Aorta (tissue), 5 donors: ENCODE measurements around the gene ZNF784. TPM values are rescaled to one million over a fixed set of nuclear protein-coding genes. Genes with fewer than 3 reads are reported as not detected.
A peak's percentile ranks its signal among the peaks of the same experiment; 100 is the strongest.

Experiments used
- ATAC-seq: fragments of 200-7000 bp; cut with Tn5 transposase; one replicate; pipeline ENCODE4 v1.9.1; 2022; ENCODE audit warnings: moderate library complexity; ENCODE audit not compliant: low FRiP score
- DNase-seq, 2 donors: peaks; one replicate each; pipeline ENCODE4 v3.0.0-alpha.2; 2020
- H3K27ac ChIP-seq, 2 donors: one replicate each; pipeline ENCODE4 v1.5.1; 2013; ENCODE audit warnings: low read length in 2 of 2, mild to moderate bottlenecking in 2 of 2, moderate library complexity in 2 of 2, control low read depth in 1 of 2, inconsistent platforms in 1 of 2, low read depth in 1 of 2
- H3K27me3 ChIP-seq, 2 donors: one replicate each; pipeline ENCODE4 v1.6.1; 2013; ENCODE audit warnings: control low read depth in 1 of 2, low read length in 1 of 2, mild to moderate bottlenecking in 1 of 2, moderate library complexity in 1 of 2; ENCODE audit not compliant: insufficient read depth in 2 of 2, control insufficient read depth in 1 of 2
- H3K36me3 ChIP-seq, 2 donors: one replicate each; pipeline ENCODE4 v1.6.1; 2013; ENCODE audit warnings: control low read depth in 1 of 2, low read length in 1 of 2, mild to moderate bottlenecking in 1 of 2; ENCODE audit not compliant: insufficient read depth in 2 of 2, control insufficient read depth in 1 of 2
- H3K4me1 ChIP-seq, 2 donors: one replicate each; pipeline ENCODE4 v1.6.1; 2013; ENCODE audit warnings: low read length in 2 of 2, control low read depth in 1 of 2, mild to moderate bottlenecking in 1 of 2, moderate library complexity in 1 of 2; ENCODE audit not compliant: insufficient read depth in 2 of 2, control insufficient read depth in 1 of 2
- H3K4me3 ChIP-seq, 2 donors: one replicate each; pipeline ENCODE4 v1.5.1; 2013; ENCODE audit warnings: low read length in 2 of 2, control low read depth in 1 of 2, mild to moderate bottlenecking in 1 of 2
- H3K9me3 ChIP-seq: one replicate; pipeline ENCODE4 v1.6.1; 2013; ENCODE audit warnings: mild to moderate bottlenecking, low read length; ENCODE audit not compliant: control insufficient read depth
- WGBS, 2 donors: extraction: QIAGEN DNeasy Blood & Tissue Kit; methylation state at CpG; one replicate each; pipeline ENCODE4 v1.1.7; 2013; 5-methylcytosine and 5-hydroxymethylcytosine counted together
- intact Hi-C, 2 donors: fragments of 100-400 bp; cut with DNase I; formaldehyde crosslinking; loops; one replicate each; pipeline versions ENCODE4 v1.14.2 to v1.15.0; 2022
- polyA plus RNA-seq, 2 donors: library from polyadenylated mRNA; stranded (reverse); fragments of 200-250 nt; gene quantifications; one replicate each; pipeline ENCODE4 v1.2.3, GENCODE V29; 2013
- total RNA-seq, 2 donors: library from RNA; stranded (reverse); fragmentation: NEBNext Ultra II Directional; extraction: Animal tissue kit (Norgen Biotek cat#: 25700); gene quantifications; one replicate each; pipeline ENCODE4 v1.2.1, GENCODE V29; 2021
- donor health status: healthy with polysubstance abuse.
- donor health status: Bipolar disorder and iron deficiency.
- donor health status: DM: no; HTN: no; CAD: no.
- donor health status: DM: no; HTN: no; CAD: no.
- donor health status: DM: yes; HTN: yes; CAD: no.

The ZNF784 gene
- total and polyA plus RNA-seq, 4 donors: 4.8 to 27.2 (median 5.2) TPM

GRCh38 chr19:55668603-55669348 lies 44.4 kb upstream of the ZNF784 start:
- Histone ChIP-seq H3K27ac (no peak overlapping the region), H3K27me3 (no peaks in the 10 kb centered on the region), H3K4me1 (no peaks in the 10 kb centered on the region), H3K36me3 (peaks cover 3 to 12% of the 10 kb centered on the region in 2 donors), H3K9me3 (no peaks in the 10 kb centered on the region), H3K4me3 (no peak overlapping the region)
- DNase-seq (peak in 1 of 2 donors; percentile 43), ATAC-seq (no peak)
- 86 to 87% methylated on average over 30 of the region's 30 CpGs for WGBS, 2 donors
- intact Hi-C loops: no loop called here

- Histone ChIP-seq H3K27me3 (no peaks in the 10 kb centered on the region), H3K4me3 (no peak overlapping the region), H3K27ac (no peak overlapping the region), H3K9me3 (no peaks in the 10 kb centered on the region), H3K36me3 (peaks cover 3 to 18% of the 10 kb centered on the region in 2 donors), H3K4me1 (no peaks in the 10 kb centered on the region)
- no peak for DNase-seq
- WGBS, 2 donors: 75 to 79% methylated on average over 11 of the region's 11 CpGs
- intact Hi-C loops: no loop called here
- no peak for ATAC-seq
These were observed 43.6 kb upstream of the ZNF784 start for GRCh38 chr19:55667958-55668357.

GRCh38 chr19:55667511-55667910 lies 43.1 kb upstream of the ZNF784 start:
- Histone ChIP-seq H3K4me3 (no peak overlapping the region), H3K27me3 (no peaks in the 10 kb centered on the region), H3K9me3 (no peaks in the 10 kb centered on the region), H3K36me3 (peaks cover 6 to 21% of the 10 kb centered on the region in 2 donors), H3K27ac (no peak overlapping the region), H3K4me1 (no peaks in the 10 kb centered on the region)
- intact Hi-C loops: no loop called here
- DNase-seq: no peak
- 83 to 84% methylated on average over 12 of the region's 12 CpGs for WGBS, 2 donors
- ATAC-seq: no peak

GRCh38 chr19:55667006-55667381 lies 42.6 kb upstream of the ZNF784 start:
- H3K27ac ChIP-seq: no peak overlapping the region
- no peak for ATAC-seq
- H3K27me3 ChIP-seq: no peaks in the 10 kb centered on the region
- no peaks in the 10 kb centered on the region for H3K9me3 ChIP-seq
- intact Hi-C loops: no loop called here
- no peaks in the 10 kb centered on the region for H3K4me1 ChIP-seq
- 90 to 93% methylated on average over 4 of the region's 4 CpGs for WGBS, 2 donors
- H3K36me3 ChIP-seq: peaks cover 6 to 21% of the 10 kb centered on the region in 2 donors
- no peak for DNase-seq
- no peak overlapping the region for H3K4me3 ChIP-seq

GRCh38 chr19:55666343-55667005 lies 42.1 kb upstream of the ZNF784 start:
- 83 to 84% methylated on average over 12 of the region's 12 CpGs for WGBS, 2 donors
- intact Hi-C loops: no loop called here
- Histone ChIP-seq H3K36me3 (peaks cover 6 to 21% of the 10 kb centered on the region in 2 donors), H3K9me3 (no peaks in the 10 kb centered on the region), H3K4me1 (no peaks in the 10 kb centered on the region), H3K27me3 (no peaks in the 10 kb centered on the region), H3K4me3 (no peak overlapping the region), H3K27ac (no peak overlapping the region)
- ATAC-seq (no peak), DNase-seq (no peak)

GRCh38 chr19:55663846-55664536 lies 39.6 kb upstream of the ZNF784 start:
- WGBS, 2 donors: 85 to 90% methylated on average over 17 to 20 of the region's 20 CpGs
- H3K36me3 ChIP-seq: peaks cover 3 to 18% of the 10 kb centered on the region in 2 donors
- no peaks in the 10 kb centered on the region for H3K27me3 ChIP-seq
- H3K27ac ChIP-seq: no peak overlapping the region
- no peaks in the 10 kb centered on the region for H3K4me1 ChIP-seq
- DNase-seq (no peak), ATAC-seq (no peak)
- H3K4me3 ChIP-seq: no peak overlapping the region
- no peaks in the 10 kb centered on the region for H3K9me3 ChIP-seq
- intact Hi-C loops: no loop called here

GRCh38 chr19:55661826-55662225 lies 37.5 kb upstream of the ZNF784 start:
- peaks cover 3 to 16% of the 10 kb centered on the region in 2 donors for H3K36me3 ChIP-seq
- 64 to 70% methylated on average over 7 of the region's 7 CpGs for WGBS, 2 donors

GRCh38 chr19:55660991-55661390 lies 36.6 kb upstream of the ZNF784 start:
- no peaks in the 10 kb centered on the region for H3K9me3 ChIP-seq
- WGBS, 2 donors: 69 to 78% methylated on average over 16 of the region's 16 CpGs
- H3K36me3 ChIP-seq: peaks cover 3 to 11% of the 10 kb centered on the region in 2 donors
- ATAC-seq (no peak), DNase-seq (no peak)
- H3K4me1 ChIP-seq: peaks cover 0 to 6% of the 10 kb centered on the region in 2 donors
- no peak overlapping the region for H3K27ac ChIP-seq
- no peak overlapping the region for H3K4me3 ChIP-seq
- no peaks in the 10 kb centered on the region for H3K27me3 ChIP-seq
- intact Hi-C loops: no loop called here

More at GRCh38 chr19:55661826-55662225, 37.5 kb upstream of the ZNF784 start:
- H3K4me1 ChIP-seq: peaks cover 0 to 2% of the 10 kb centered on the region in 2 donors
- DNase-seq (no peak), ATAC-seq (no peak)
- H3K27ac ChIP-seq: no peak overlapping the region
- H3K4me3 ChIP-seq: no peak overlapping the region
- no peaks in the 10 kb centered on the region for H3K9me3 ChIP-seq
- H3K27me3 ChIP-seq: no peaks in the 10 kb centered on the region
- intact Hi-C loops: no loop called here
